NB4 (cell line): ENCODE results near the gene RNPEP.

Experiments
- DNase-seq: peaks from one replicate; pipeline ENCODE4 v3.0.0; 2010; ENCODE audit warnings: low read depth
- H3K4me3 ChIP-seq: one replicate; pipeline ENCODE4 v1.5.1; 2011; ENCODE audit warnings: mild to moderate bottlenecking, low read depth, low read length, moderate library complexity
- CTCF ChIP-seq: IDR thresholded peaks from one replicate; pipeline ENCODE4 v1.5.1; 2012; ENCODE audit warnings: low read depth, low read length
- MYC ChIP-seq: IDR thresholded peaks from 2 replicates; pipeline ENCODE4 v1.6.1; 2011; ENCODE audit warnings: low read depth, low read length
- POLR2A ChIP-seq: IDR thresholded peaks from 2 replicates; pipeline ENCODE4 v1.6.1; 2011; ENCODE audit warnings: mild to moderate bottlenecking; ENCODE audit not compliant: insufficient read length; ENCODE audit errors: extremely low read depth
- TF ChIP-seq, protein P1 (sequence below): IDR thresholded peaks from 2 replicates; pipeline ENCODE4 v1.6.1; 2011; ENCODE audit warnings: low read depth, low read length

The RNPEP gene

DNA sequence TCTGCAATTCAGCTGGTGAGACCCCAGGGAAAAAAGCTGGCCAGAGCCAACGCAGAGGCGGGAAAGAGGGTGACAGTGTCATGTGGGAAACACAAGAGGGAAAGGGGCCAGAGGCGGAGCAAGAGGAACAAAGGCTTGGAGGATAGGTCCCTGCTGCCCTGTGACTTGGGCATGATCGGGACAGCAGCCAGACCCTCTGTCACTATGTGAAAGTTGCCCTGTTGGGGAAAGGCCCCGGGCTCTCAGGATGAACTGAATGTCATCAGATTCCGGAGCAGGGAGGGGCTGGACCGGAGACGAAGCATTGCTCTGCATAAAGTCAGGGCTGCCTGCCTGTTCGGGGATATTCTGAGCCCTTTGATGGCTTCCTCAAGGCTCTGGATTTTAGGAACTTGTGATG is 22.3 kb downstream of the RNPEP start:
- no peak for TF ChIP-seq POLR2A
- no peak for TF ChIP-seq MYC
- TF ChIP-seq, protein P1, sequence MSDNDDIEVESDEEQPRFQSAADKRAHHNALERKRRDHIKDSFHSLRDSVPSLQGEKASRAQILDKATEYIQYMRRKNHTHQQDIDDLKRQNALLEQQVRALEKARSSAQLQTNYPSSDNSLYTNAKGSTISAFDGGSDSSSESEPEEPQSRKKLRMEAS, result no peak
- no peak for TF ChIP-seq CTCF
- H3K4me3 ChIP-seq, result no peak overlapping the region
- no peak for DNase-seq

DNA sequence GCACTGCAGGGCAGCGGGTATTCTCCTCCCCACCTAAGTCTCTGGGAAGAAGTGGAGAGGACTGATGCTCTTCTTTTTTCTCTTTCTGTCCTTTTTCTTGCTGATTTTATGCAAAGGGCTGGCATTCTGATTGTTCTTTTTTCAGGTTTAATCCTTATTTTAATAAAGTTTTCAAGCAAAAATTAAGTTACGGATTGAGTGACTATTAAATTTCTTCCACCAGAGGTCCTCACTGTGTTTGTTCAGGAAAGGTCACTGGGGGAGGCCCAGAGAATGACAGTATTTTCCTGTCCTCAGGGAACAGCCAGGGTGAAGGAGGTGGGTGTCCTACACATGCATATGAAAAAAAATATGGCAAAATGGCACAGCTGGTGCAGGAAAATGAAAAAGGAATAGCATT is 23.5 kb downstream of the RNPEP start:
- TF ChIP-seq POLR2A (no peak), CTCF (peak; percentile 6)
- DNase-seq, result no peak
- no peak overlapping the region for H3K4me3 ChIP-seq

- H3K4me3 ChIP-seq, result no peak overlapping the region
- no peak for DNase-seq
- no peak for TF ChIP-seq CTCF
Measured at GRCh38 chr1:202007304-202007703, 24.9 kb downstream of the RNPEP start.

DNA sequence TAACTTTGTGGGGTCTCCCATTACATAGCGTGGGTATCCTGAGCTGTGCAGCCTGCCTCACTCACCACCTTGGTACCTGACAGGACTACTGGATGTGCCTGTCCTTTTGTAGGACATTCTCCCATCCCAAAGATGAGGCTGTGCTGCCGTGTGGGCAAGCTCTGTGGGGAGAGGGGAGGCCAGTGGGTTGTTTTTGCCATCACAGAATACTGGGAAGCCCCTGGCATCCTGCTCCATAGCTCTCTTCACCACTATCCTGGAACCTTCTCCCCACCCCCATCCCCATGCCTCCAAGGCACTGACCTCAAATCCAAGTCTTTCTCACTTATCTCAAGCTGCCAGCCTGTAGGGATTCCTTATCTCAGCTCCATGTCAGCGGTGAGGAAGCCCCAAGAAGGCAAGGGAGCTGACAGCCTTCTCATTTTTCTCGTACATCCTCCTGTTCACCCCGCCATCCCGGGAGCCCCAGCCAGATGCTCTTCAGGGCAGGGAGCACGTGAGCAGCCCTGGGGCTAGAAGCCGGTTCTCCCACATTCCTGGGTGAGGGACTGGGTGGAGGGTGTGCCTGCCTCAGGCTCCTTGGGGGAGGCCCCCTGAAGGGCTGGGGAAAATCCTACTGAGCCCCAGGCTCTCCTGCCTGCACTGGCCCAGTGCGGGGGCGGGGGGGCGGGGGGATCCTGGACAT is 25.5 kb downstream of the RNPEP start:
- no peak overlapping the region for H3K4me3 ChIP-seq
- DNase-seq, result no peak
- TF ChIP-seq, protein P1, result no peak
- TF ChIP-seq CTCF, result no peak
- TF ChIP-seq POLR2A, result no peak
- no peak for TF ChIP-seq MYC

DNA sequence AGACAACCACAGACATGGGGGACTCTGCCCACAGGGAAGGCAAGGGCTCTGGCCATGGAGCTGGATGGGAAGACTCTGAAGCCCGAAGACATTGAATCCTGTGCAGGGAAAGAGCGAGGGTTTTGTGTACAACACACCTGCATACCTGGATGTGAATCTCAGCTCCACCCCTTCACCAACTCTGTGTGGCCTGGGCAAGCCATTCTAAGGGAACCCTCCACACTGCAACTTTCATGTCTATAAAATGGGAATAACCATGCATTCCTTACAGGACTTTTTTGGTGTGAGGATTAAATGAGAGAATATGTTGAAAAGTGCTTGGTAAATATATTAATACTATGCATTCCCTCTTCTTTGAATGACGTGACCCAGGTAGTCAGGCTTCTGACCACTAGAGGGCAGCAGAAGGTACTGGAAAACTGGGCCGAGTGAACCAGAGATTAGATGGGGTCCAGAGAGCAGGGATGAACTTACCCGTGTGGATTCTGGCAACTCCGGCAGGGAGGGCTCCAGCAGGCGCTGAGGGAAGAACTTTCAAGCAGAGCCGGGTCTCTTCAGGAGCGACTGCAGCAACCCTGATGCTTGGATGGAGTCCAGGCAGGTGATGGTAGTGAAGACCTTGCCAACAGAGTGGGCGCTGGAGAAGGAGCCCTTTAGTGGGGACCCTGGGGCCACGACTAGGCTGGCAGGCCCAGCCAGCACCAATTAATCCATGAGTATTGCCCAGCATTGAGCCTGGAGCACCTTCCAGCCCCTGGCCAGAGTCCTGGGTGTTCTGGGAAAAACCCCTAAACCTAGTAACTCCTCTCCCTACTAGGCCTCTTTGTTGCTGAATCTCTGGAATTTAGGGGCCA is 27.1 kb downstream of the RNPEP start:
- peak; percentile 84 for TF ChIP-seq CTCF
- no peak for TF ChIP-seq MYC
- DNase-seq, result peak; percentile 68
- no peak overlapping the region for H3K4me3 ChIP-seq
